ENCODE data around the gene KY.

GRCh38 chr3:134655706-134656105, 4.9 kb upstream of the KY start:
- no peak for TF ChIP-seq CTCF (IDR thresholded peaks at IDR 0.05; ENCODE audit: low read length)
- TF ChIP-seq EZH2 (optimal IDR thresholded peaks at IDR 0.05; ENCODE audit: low read depth, low read length): no peak
